H9 (cell line): ENCODE measurements around the gene RUNX2. TPM values are rescaled to one million over a fixed set of nuclear protein-coding genes. Genes with fewer than 3 reads are reported as not detected.

Source experiments
- DNase-seq: peaks from one replicate; pipeline ENCODE4 v3.0.0-alpha.2; 2017
- H2AFZ ChIP-seq: one replicate; pipeline ENCODE4 v1.6.1; 2013; ENCODE audit warnings: mild to moderate bottlenecking, low read length, control low read depth, moderate library complexity
- H2AK5ac ChIP-seq: 2 replicates; pipeline ENCODE4 v1.6.1; 2013; ENCODE audit warnings: low read length, control low read depth, mixed read lengths; ENCODE audit not compliant: insufficient read length
- H2BK120ac ChIP-seq: one replicate; pipeline ENCODE4 v1.6.1; 2013; ENCODE audit warnings: low read depth, mild to moderate bottlenecking, low read length, control low read depth, inconsistent platforms; ENCODE audit not compliant: poor library complexity, severe bottlenecking
- H2BK12ac ChIP-seq: 2 replicates; pipeline ENCODE4 v1.6.1; 2013; ENCODE audit warnings: low read length, control low read depth, mixed read lengths, low read depth; ENCODE audit not compliant: insufficient read length
- H2BK15ac ChIP-seq: 2 replicates; pipeline ENCODE4 v1.6.1; 2013; ENCODE audit warnings: low read depth, low read length, control low read depth
- H2BK20ac ChIP-seq: one replicate; pipeline ENCODE4 v1.6.1; 2013; ENCODE audit warnings: low read depth, mild to moderate bottlenecking, low read length, control low read depth, inconsistent platforms; ENCODE audit not compliant: poor library complexity, severe bottlenecking
- H2BK5ac ChIP-seq: 2 replicates; pipeline ENCODE4 v1.6.1; 2013; ENCODE audit warnings: low read length, control low read depth, mixed read lengths; ENCODE audit not compliant: insufficient read length
- H3K14ac ChIP-seq: 2 replicates; pipeline ENCODE4 v1.6.1; 2013; ENCODE audit warnings: low read length, control low read depth; ENCODE audit not compliant: insufficient read depth
- H3K18ac ChIP-seq: 2 replicates; pipeline ENCODE4 v1.6.1; 2013; ENCODE audit warnings: low read depth, mild to moderate bottlenecking, mixed read lengths, low read length, control low read depth; ENCODE audit not compliant: insufficient read length
- H3K23ac ChIP-seq: 2 replicates; pipeline ENCODE4 v1.6.1; 2013; ENCODE audit warnings: low read length, control low read depth, mixed read lengths, low read depth; ENCODE audit not compliant: insufficient read length
- H3K23me2 ChIP-seq: 2 replicates; pipeline ENCODE4 v1.6.1; 2013; ENCODE audit warnings: low read depth, mild to moderate bottlenecking, mixed read lengths, low read length, control low read depth; ENCODE audit not compliant: insufficient read length, poor library complexity, severe bottlenecking
- H3K27ac ChIP-seq: 2 replicates; pipeline ENCODE4 v1.5.1; 2013; ENCODE audit warnings: low read length, control low read depth, mixed read lengths, low read depth; ENCODE audit not compliant: insufficient read length
- H3K27me3 ChIP-seq: 2 replicates; pipeline ENCODE4 v1.6.1; 2013; ENCODE audit warnings: low read length, control low read depth, inconsistent platforms; ENCODE audit not compliant: insufficient read depth
- H3K4ac ChIP-seq: 2 replicates; pipeline ENCODE4 v1.6.1; 2013; ENCODE audit warnings: low read depth, mild to moderate bottlenecking, control low read depth, inconsistent platforms, low read length, moderate library complexity
- H3K4me1 ChIP-seq: 2 replicates; pipeline ENCODE4 v1.6.1; 2013; ENCODE audit warnings: low read length, control low read depth, inconsistent platforms; ENCODE audit not compliant: insufficient read depth
- H3K4me2 ChIP-seq: 2 replicates; pipeline ENCODE4 v1.6.1; 2013; ENCODE audit warnings: low read length, control low read depth, mixed read lengths; ENCODE audit not compliant: insufficient read length, insufficient read depth
- H3K56ac ChIP-seq: 2 replicates; pipeline ENCODE4 v1.6.1; 2013; ENCODE audit warnings: low read depth, mild to moderate bottlenecking, mixed read lengths, low read length, control low read depth; ENCODE audit not compliant: insufficient read length
- H3K79me1 ChIP-seq: 2 replicates; pipeline ENCODE4 v1.6.1; 2013; ENCODE audit warnings: low read depth, mild to moderate bottlenecking, moderate library complexity, low read length, control low read depth, inconsistent platforms; ENCODE audit not compliant: insufficient read depth, poor library complexity, severe bottlenecking
- H3K79me2 ChIP-seq: 2 replicates; pipeline ENCODE4 v1.6.1; 2013; ENCODE audit warnings: low read length, control low read depth, inconsistent platforms; ENCODE audit not compliant: insufficient read depth
- H3K9ac ChIP-seq: 2 replicates; pipeline ENCODE4 v1.6.1; 2013; ENCODE audit warnings: low read length, control low read depth, mixed read lengths; ENCODE audit not compliant: insufficient read length; ENCODE audit errors: extremely low read depth
- H3K9me3 ChIP-seq: one replicate; pipeline ENCODE4 v1.6.1; 2013; ENCODE audit warnings: low read depth, low read length, inconsistent platforms; ENCODE audit not compliant: control insufficient read depth
- H3T11ph ChIP-seq: one replicate; pipeline ENCODE4 v1.6.1; 2013; ENCODE audit warnings: mild to moderate bottlenecking, low read length, control low read depth, inconsistent platforms
- H4K20me1 ChIP-seq: one replicate; pipeline ENCODE4 v1.6.1; 2013; ENCODE audit not compliant: control insufficient read depth, insufficient read length, insufficient read depth
- H4K5ac ChIP-seq: 2 replicates; pipeline ENCODE4 v1.6.1; 2013; ENCODE audit warnings: low read depth, mild to moderate bottlenecking, mixed read lengths, low read length, control low read depth; ENCODE audit not compliant: insufficient read length
- H4K8ac ChIP-seq: replicated peaks from 2 replicates; pipeline ENCODE4 v1.6.1; 2013; ENCODE audit warnings: low read length, control low read depth, mixed read lengths, low read depth; ENCODE audit not compliant: insufficient read length
- H4K91ac ChIP-seq: 2 replicates; pipeline ENCODE4 v1.6.1; 2013; ENCODE audit warnings: low read depth, mild to moderate bottlenecking, moderate library complexity, mixed read lengths, low read length, control low read depth; ENCODE audit not compliant: insufficient read length
- H3K27ac Mint-ChIP-seq, 3 experiments: 2 replicates in 2 of 3; 3 replicates in 1 of 3; pipeline ENCODE4 v1.8.0; 2020 to 2021; ENCODE audit warnings: mixed read lengths in 3 of 3, mild to moderate bottlenecking in 1 of 3, moderate library complexity in 1 of 3
- H3K27me3 Mint-ChIP-seq: 2 replicates; pipeline ENCODE4 v1.8.0; 2021; ENCODE audit warnings: low read depth, mild to moderate bottlenecking, moderate library complexity, mixed read lengths
- H3K36me3 Mint-ChIP-seq, 3 experiments: 2 replicates in 2 of 3; 3 replicates in 1 of 3; pipeline ENCODE4 v1.8.0; 2020 to 2021; ENCODE audit warnings: low read depth in 3 of 3, mixed read lengths in 3 of 3; ENCODE audit not compliant: insufficient read depth in 1 of 3
- H3K4me1 Mint-ChIP-seq, 2 experiments: 2 replicates each; pipeline ENCODE4 v1.8.0; 2020; ENCODE audit warnings: mixed read lengths in 2 of 2
- H3K4me3 Mint-ChIP-seq, 2 experiments: 2 replicates in 1 of 2; 3 replicates in 1 of 2; pipeline ENCODE4 v1.8.0; 2020 to 2021; ENCODE audit warnings: mild to moderate bottlenecking in 2 of 2, mixed read lengths in 2 of 2, moderate library complexity in 1 of 2
- H3K9me3 Mint-ChIP-seq, 2 experiments: 2 replicates in 1 of 2; 3 replicates in 1 of 2; pipeline ENCODE4 v1.8.0; 2020; ENCODE audit warnings: mild to moderate bottlenecking in 2 of 2, mixed read lengths in 2 of 2, moderate library complexity in 1 of 2
- WGBS: extraction: QIAGEN DNeasy Blood & Tissue Kit; methylation state at CpG from one replicate; pipeline ENCODE4 v1.1.7; 2013; ENCODE audit warnings: missing lambda C conversion rate, low lambda C conversion rate, mixed read lengths; ENCODE audit not compliant: insufficient read length; ENCODE audit errors: extremely low coverage; 5-methylcytosine and 5-hydroxymethylcytosine counted together
- total RNA-seq: library from RNA; stranded (reverse); gene quantifications from 2 replicates; pipeline ENCODE4 v1.2.1, GENCODE V29; 2021
- TF ChIP-seq, protein P1 (sequence below): fragments of 200-600 bp; sonication (generic); conservative IDR thresholded peaks from 3 replicates; pipeline ENCODE4 v1.8.0; 2021; ENCODE audit warnings: antibody characterized with exemption, mild to moderate bottlenecking

Gene RUNX2
- total RNA-seq, 1 experiment from 2014 or later, result 0.15 TPM

DNA sequence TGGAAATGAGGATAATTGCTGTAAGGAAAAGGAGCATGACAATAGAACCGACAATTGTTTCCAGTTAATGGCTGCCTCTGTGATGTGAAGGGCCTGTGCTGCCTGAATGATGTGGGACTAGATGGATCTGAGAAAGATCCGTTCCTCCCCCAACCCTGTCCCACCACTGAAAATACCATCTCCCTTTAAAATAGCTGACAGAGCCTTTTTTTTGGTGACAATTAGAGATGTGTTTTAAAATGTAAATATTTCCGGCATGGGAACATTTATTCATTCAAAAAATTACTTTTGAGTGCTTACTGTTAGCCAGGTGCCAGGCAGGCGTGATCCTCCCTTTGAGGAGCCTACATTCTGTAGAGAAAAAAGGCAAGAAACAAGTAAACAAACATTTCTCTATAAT, 122.0 kb downstream of the RUNX2 start:
- no peak overlapping the region for H3K23ac ChIP-seq
- H4K91ac ChIP-seq, result no peak overlapping the region
- peaks cover 4% of the 10 kb centered on the region; the same call in 1 of the 2 replicates for H3K4me1 ChIP-seq
- no peaks in the 10 kb centered on the region for H3K79me1 ChIP-seq
- H3K4me2 ChIP-seq, result no peak overlapping the region
- no CpG with 5 or more reads among the region's 4 CpGs for WGBS
- H2BK20ac ChIP-seq, result no peak overlapping the region
- H4K5ac ChIP-seq, result no peak overlapping the region
- no peak overlapping the region for H2AK5ac ChIP-seq
- no peaks in the 10 kb centered on the region for H4K20me1 ChIP-seq
- no peak overlapping the region for H3T11ph ChIP-seq
- no peak overlapping the region for H3K27ac Mint-ChIP-seq
- no peak overlapping the region for H3K56ac ChIP-seq
- H3K4me1 Mint-ChIP-seq, result peaks cover 9 to 21% of the 10 kb centered on the region in 2 experiments
- H3K79me2 ChIP-seq, result no peaks in the 10 kb centered on the region
- no peak overlapping the region for H3K14ac ChIP-seq
- H2AFZ ChIP-seq, result no peak overlapping the region
- H3K36me3 Mint-ChIP-seq, result no peaks in the 10 kb centered on the region
- no peaks in the 10 kb centered on the region for H3K23me2 ChIP-seq
- no peak overlapping the region for H4K8ac ChIP-seq
- no peaks in the 10 kb centered on the region for H3K27me3 Mint-ChIP-seq
- H2BK12ac ChIP-seq, result no peak overlapping the region
- no peaks in the 10 kb centered on the region for H3K27me3 ChIP-seq
- no peak overlapping the region for H2BK120ac ChIP-seq
- H3K4ac ChIP-seq, result no peak overlapping the region
- no peak overlapping the region for H3K27ac ChIP-seq
- DNase-seq, result no peak
- TF ChIP-seq, protein P1, sequence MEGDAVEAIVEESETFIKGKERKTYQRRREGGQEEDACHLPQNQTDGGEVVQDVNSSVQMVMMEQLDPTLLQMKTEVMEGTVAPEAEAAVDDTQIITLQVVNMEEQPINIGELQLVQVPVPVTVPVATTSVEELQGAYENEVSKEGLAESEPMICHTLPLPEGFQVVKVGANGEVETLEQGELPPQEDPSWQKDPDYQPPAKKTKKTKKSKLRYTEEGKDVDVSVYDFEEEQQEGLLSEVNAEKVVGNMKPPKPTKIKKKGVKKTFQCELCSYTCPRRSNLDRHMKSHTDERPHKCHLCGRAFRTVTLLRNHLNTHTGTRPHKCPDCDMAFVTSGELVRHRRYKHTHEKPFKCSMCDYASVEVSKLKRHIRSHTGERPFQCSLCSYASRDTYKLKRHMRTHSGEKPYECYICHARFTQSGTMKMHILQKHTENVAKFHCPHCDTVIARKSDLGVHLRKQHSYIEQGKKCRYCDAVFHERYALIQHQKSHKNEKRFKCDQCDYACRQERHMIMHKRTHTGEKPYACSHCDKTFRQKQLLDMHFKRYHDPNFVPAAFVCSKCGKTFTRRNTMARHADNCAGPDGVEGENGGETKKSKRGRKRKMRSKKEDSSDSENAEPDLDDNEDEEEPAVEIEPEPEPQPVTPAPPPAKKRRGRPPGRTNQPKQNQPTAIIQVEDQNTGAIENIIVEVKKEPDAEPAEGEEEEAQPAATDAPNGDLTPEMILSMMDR, result no peak
- no peak overlapping the region for H3K9ac ChIP-seq
- no peaks in the 10 kb centered on the region for H3K9me3 ChIP-seq
- H2BK15ac ChIP-seq, result no peak overlapping the region
- H2BK5ac ChIP-seq, result no peak overlapping the region
- no peaks in the 10 kb centered on the region for H3K9me3 Mint-ChIP-seq
- no peak overlapping the region for H3K18ac ChIP-seq
- H3K4me3 Mint-ChIP-seq, result no peak overlapping the region
